COR-L47 (cell line): Measurements from ENCODE around the gene IFT52.

Experiments
- DNase-seq: peaks from one replicate; lab custom pipeline; 2025; lab: John Stamatoyannopoulos, UW

Gene IFT52, protein sequence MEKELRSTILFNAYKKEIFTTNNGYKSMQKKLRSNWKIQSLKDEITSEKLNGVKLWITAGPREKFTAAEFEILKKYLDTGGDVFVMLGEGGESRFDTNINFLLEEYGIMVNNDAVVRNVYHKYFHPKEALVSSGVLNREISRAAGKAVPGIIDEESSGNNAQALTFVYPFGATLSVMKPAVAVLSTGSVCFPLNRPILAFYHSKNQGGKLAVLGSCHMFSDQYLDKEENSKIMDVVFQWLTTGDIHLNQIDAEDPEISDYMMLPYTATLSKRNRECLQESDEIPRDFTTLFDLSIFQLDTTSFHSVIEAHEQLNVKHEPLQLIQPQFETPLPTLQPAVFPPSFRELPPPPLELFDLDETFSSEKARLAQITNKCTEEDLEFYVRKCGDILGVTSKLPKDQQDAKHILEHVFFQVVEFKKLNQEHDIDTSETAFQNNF

DNA sequence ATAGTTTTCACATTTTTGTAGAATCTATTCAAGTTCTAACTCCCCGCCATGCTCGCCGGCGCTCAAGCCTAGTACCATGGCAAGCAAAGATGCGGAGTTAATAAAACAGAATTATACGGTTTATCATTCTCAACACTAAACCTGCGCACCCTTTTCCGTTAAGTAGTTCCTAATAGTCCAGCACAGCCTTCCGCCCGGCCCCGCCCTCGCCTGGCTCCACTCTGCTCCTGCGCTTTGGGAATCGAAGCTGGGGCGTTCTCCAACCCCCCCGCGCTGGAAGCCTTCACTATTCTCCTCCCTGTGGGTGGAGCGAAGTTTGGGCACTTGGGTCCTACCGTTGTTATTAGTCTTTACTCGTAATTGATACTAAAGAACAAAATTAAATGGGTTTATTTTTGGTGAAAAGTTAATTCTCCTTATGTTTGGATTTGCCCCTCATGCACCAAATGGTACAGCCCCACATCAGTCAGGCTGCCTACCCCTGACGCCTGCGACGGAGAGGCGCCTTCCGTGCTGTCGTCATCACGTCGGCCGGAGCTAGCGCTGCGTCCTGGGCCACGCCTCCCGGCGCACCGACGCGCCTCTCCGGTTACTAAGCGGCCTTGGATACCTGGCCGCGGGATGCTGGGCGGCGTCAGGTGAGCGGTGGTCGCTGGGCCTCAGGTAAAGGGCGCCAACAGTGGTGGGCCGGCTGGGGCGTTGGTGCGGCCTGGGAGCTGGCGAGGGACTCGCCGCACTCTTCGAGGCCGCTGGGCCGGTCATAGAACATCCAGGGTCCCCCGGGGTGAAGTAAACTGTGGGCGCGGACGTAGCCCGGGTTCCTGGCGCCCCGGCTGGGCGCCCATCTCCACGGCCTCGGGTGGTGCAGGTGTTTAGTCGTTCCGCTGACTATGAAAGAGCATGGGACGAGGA, at the start of gene IFT52:
TSS of gene IFT52 (plus strand) at position 546 of the 912 bp plus-strand sequence. CDS start 3,762 bp downstream, outside the sequence.
- peak; percentile 92 for DNase-seq

DNA sequence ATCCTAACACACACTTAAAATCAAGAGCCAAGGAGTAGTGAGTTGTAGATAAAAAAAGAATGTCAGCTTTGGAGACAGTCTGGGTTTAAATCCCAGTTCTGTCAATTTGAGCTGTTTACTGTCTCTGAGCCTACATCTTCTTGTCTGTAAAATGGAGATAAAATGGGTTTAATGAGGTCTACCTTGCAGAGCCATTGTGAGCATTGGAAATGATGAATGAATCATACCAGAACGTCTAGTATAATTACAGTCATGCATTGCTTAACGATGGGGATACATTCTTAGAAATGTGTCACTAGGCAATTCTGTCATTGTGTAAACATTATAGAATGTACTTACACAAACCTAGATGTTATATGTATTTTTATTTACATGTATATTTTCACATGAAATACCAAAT, 49.5 kb upstream of the IFT52 start:
- DNase-seq, result no peak

DNA sequence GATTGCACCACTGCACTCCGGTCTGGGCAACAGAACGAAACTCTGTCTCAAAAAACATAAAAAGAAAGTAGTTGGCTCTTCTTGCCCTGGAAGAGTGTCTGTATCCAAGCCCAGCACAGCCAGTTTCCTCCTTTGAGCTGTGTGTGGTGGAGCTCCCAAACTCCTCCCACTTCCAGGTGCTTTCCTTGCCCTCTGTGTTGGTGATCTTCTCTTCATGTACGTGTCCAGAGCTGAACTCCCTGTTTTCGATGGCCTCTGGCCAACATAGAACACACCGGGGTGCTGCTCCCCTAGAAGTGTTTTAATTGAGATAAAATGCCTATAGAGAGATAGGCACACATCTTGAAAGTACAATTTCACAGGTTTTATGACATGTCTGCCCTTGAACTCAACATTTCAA, 48.6 kb upstream of the IFT52 start:
- no peak for DNase-seq

DNA sequence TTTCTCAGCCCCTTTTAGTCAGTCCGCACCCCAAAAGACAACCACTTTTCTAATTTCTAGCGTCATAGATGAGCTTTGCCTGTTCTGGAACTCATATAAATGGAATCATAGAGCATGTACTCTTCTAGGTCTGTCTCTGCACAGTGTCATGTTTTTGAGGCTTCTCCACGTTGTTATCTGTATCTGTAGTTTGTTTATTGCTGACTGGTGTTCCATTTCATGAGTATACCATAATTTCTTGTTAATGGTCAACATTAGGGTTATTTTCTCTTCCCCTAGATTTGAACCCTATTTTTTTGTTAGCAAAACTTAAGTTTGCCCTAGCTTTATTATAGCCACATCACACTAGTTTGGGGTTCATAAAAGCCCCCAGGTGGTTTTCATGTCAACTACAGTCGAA, 48.1 kb upstream of the IFT52 start:
- no peak for DNase-seq

DNA sequence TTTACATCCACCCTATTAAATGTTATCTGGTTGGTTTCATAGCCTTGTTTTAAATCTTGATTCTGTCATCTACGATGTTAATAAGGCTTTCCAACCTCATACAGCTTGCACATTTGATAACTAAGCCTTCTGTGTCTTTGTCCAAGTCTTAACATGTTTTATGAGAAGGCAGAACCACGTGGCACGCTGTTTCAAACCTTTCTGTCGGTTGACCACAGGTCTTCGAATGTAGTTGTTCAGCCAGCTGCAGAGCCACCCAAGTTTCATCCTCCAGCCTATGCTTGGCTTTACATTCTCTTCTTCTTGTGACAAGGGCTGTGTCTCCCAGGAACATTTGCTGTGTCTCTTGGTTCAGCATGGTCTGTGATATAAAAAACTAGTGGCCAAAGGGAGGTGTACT, 47.6 kb upstream of the IFT52 start:
- DNase-seq, result no peak

DNA sequence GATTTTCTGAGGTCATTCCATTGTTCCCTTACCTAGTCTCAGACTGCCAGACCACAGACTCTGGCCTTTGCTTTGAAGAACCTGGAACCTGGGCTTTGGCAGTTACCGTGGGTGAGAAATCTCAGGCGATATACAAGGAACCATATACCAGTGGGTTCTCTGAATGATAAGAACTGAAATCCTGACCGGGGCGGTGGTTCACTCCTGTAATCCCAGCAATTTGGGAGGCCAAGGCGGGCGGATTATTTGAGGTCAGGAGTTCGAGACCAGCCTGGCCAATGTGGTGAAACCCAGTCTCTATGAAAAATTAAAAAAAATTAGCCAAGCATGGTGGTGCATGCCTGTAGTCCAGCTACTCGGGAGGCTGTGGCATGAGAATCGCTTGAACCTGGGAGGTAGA, 46.2 kb upstream of the IFT52 start:
- no peak for DNase-seq

DNA sequence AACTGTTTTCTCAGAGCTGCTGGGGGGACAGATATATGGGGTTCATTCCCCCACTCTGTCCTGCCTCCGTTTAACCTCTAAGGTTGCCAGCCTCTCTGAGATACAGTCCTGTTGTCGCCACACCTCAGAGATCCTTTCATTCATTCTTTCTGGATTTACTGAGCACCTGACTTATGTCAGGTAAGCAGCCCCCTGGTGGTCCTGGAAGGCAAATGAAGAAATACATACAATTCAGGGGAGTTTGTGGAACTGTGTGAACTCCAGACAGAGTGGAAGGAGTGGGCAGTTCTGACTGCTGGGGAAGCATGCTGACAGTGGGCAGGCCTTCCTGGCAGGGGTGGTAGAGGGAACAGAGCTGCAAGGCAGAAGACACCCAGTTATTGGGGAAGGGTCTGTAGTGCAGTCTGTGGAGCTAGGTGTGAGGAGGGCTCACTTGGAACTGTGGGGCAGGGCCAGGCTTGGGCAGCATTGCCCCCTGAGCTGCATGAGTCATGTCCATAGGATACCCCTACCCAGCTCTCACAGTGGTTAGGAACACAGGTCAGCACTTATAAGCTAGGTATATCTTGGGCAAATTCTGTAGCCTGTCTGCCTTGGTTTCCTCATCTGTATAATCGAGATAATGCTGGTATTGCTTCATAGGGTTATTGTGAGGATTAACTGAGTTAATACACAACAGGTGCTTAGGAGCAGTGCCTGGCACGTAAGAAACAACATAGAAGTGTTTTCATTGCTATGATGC, 44.7 kb upstream of the IFT52 start:
- no peak for DNase-seq

DNA sequence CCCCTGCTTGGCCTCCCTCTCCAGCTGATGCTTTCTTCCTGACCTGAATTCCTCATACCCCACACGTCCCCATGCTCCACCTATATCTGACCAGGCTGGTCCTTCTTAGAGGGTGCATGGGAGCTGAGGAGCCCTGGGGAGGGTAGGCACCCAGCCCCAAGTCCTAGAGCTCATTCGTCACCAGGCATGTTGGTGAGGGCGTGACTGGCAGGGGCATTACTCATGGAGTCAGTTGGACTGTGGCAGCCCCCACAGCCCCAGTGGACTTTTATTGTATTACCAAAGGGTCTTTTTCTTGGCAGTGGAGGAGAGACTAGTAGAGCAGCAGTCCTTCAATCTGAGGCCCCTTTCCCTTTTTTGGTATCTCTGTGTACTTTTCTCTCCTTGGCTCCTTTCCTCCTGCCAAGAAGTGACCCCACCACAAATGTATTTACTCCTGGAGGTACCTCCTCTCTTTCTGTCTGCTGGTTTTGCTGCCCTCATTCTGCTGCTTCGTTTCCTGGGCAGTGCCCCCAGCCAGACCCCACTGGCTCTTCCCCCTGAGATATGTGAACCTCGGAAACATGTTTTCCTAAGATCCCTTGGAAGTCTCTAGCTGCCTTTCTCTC, 42.4 kb upstream of the IFT52 start:
- DNase-seq, result no peak

DNA sequence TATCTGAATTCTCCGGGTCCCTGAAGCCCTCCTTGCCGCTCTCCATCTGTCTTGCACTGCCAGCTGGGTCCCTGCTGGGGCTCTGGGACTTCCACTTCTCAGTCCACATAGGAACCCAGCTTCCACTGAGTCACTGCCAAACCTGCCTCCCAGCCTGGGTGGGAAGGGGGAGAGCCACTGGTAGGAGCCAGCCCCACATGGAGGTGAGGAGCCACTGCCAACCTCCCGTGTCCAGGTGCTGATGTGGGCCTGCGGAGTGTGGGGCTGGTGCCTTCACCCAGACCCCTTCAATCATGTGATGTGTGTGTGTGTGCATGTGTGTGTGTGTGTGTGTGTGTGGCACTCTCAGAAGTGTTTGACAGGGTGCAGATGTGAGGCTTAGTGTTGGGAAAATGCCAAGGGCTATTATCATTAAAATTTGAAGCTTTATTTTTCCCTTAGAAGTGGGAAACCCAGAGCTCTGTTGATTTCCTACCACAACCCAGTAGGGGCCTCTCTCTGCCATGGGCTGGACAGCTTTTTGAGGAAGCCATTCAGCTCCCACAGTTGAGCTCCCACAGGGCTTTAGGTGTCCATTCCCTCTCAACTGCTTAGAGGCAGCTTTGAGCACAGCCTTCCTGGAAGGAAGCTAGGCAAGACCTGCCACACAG, 41.2 kb upstream of the IFT52 start:
- no peak for DNase-seq

DNA sequence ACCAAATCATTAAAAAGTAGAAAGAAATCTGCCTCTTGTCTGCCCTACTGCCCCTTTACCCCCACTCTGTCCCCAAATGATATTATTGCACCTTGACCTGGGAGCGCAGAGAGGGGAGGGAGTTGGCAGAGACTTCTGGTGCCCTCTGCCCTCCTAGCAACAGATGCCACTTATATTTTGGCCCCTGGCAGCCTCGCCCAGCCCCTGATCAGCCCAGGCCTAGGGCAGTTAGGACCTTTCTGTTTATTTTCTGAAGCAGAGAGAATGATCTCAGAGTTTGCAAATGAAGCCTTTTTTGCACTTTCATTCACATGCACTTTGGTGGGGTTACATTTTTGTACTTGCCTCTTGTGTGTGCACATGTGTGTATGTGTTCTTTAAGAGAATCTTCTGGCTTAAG, 40.3 kb upstream of the IFT52 start:
- no peak for DNase-seq

DNA sequence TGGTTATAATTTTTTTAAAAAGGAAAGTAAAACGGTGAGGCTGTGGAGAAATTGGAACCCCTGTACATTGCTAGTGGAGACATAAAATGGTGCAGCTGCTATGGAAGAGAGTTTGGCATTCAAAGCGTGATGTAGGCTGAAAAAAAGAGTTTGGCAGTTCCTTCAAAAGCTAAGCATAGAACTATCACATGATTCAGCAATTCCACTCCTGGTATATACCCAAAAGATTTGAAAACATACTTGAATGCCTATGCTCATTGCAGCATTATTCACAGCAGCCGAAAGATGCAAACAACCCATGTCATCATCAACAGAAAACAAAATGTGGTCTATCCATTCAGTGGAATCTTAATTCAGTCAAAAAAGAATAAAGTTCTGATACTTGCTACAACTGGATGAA, 36.4 kb upstream of the IFT52 start:
- no peak for DNase-seq

DNA sequence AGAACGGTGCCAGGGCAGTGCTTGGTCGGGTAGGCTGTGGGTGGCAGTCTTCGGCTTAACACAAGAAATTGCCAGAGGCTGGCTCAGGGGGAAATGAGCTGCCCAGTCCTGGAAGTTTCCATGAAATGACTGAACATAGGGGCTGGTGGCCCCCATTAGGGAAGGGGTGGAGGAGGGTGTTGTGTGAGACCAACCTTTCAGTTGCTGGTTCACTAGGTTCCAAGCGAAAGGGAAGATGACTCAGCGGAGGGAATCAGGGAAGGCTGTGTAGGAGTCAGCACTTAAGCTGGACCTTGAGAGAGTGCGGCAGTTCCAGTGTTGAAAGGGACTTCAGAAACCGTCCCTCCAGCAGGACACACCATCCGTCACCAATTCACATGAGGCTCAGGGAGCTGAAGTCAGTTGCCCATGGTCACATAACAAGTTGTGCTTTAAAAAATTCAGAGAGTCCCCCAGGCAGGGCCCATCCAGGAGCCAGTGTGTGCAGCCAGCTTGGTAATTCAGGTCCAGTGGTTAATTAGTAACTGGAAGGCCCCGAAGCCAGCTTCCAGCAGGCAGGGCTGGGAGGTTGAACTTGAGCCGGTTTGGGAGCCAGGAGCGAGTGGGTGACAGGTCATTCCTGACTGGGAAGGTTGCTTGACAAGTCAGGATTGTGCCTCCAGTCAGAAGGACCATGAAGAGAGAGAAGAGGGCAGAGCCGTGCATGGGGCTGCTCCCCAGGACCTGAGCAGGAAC, 32.2 kb upstream of the IFT52 start, which contains the start of gene SGK2:
TSS of gene SGK2 (plus strand) at position 616 of the 735 bp plus-strand sequence. CDS start 7,469 bp downstream, outside the sequence.
- no peak for DNase-seq

DNA sequence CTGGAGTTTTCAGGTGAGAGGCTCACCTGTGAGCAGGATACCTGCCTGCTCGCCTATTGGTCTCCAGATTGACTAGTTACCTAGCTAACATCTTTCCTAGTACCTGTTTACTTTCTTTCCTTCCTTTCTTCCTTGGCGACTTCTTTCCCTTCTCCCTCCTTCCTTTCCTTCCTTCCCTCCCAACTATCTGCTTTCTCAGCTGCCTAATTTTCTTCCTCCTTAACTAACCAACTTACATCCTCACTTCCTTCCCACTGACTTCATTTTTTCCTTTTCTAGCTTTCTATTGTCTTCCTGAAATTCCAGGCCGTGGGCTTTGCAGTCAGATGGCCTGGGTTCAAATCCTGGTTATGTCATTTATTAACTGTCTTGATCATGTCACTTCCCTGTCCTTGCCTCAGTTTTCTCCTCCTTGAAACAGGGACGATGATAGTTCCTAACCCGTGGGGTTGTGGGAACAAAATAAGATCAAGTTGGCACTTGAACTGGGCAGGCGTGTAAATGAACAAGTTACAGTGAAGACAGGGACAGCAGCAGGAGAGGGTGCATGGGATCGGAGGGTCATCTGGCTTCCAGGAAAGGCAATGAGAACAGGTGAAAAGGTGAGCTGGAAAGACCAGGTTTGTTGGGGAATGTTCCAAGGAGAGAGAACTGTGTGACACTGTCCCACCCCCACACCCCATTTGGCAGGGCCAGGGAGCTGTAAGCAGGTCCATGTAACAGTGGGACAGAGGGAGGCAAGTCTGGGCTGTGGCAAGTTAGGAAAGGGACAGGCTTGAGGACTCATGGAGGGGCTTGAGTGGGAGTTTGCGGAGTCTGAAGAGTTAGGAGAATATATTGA, 31.4 kb upstream of the IFT52 start:
- no peak for DNase-seq

DNA sequence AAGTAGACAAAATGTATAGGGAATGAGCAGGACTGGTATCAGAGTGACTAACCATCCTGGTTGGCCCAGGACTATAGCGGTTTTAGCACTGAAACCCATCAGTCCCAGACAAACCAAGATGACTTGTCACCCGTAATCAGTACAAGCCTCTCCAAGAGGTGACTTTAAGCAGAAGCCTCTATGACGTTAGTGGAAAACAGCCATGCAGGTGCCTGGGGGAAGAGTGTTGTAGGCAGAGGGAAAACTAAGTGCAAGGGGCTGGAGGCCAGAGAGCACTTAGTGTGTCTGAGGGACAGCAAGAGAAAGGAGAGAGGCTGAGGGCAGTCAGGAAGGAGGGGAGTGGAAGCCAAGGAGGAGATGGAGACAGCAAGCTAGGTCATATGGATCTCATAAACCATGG, 29.8 kb upstream of the IFT52 start:
- DNase-seq, result no peak

DNA sequence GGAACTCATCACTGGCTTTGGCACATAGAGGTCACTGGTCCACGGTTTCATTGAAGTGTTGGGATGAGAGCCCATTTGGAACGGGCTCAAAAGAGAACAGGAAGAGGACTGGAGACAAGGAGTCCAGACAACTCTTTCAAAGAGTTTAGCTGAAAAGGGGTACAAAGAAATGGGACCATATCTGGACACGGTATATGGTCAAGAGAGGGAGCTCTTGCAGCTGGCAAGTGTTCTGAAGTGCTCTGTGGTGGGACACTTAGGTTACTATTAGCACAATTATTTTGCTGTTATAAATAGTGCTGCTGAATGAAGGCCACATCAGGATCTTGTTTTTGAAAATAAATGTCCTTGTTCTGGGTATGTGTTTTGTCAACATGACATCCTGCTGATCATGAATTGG, 27.3 kb upstream of the IFT52 start:
- no peak for DNase-seq

DNA sequence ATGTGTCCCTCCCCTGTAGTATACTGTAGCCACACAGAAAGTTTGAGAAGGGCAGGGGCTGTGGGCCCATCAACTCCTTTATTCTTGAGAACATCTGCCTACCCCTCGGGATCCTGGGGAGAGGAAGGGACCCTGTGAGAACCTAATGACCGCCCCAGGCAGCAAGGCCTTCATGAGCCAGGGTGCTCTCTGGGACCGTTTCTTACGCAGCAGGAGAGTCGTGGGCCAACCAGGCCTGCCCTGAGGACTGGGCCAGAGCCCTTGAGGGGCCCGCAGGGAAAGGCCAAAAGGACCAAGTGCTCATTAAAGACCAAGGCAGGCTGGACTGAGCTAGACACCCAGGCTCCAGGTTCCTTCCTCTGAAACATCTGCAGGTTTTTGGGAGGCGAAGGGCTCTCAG, 26.7 kb upstream of the IFT52 start:
- DNase-seq, result no peak

DNA sequence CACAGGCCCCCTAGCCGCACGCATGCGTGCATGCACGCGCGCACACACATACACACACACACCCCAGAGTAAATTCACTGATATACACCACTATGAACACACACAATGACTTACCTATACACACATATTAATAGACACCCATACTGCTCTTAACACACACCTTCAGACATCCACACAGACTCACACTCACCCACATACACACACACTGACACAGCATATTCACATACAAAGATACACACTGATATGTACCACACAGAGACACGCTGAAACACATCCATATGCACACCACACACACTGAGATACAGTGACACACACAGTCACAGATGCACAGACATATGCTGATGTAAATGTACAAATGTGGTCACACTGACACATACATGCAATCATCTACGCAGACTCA, 26.3 kb upstream of the IFT52 start:
- DNase-seq, result no peak

DNA sequence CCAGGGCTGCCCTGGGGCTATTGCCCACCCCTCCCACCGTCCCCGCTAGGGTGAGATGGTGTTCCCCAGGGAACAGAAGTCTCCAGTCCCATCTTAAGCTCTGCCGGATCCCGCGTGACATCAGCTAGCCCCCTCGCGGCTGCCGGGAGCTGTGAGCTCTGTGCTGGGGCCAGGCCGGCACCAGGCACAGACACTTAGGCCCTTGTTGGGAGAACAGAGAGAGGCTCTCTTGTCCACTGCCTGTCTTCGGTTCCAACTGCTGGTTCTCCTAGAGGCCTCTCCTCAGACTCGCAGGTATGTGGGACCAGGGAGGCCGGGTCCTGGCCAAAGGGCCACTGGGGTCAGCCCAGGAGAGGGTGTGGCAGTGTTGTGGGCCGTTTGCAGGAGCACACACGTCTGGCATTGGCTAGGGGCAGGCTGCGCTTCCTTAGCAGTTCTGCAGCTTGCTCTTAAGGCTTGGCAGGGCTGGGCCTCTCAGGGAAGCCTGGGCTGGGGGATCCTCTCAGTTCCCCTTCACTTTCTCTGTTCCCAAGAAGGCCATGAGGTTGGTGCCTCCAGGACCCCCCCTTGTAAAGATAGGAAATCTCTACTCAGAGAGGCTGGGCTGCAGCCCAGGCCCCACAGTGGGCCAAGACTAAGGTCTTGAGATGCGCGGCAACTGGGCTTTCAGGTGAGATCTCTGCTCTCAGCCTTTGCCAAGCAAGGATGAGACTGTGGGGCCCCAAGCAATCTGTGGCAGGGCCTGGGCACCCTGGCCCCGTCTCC, 25.6 kb upstream of the IFT52 start:
- DNase-seq, result no peak

DNA sequence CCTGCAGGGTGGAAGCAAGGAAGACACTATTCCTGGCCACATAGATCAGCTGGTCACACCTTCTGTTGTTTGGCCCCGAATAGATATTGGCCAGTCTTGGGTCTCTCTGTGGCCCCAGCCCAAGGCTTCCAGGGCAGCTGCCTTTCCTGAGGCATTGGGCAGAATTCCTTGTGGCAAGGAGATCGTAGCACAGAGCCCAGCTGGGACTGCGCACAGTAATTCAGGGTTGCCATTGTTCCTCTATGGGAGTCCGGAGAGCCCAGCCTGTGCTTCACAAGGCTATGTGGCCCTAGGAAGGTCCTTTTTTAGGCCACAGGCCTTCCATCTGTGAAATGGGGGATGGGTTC, 25.0 kb upstream of the IFT52 start:
- DNase-seq, result no peak
